ENCODE measurements around the gene RORC.

GRCh38 chr1:151779852-151780251, 51.8 kb downstream of the RORC start:
- no peak for TF ChIP-seq POLR2A (IDR thresholded peaks at IDR 0.05)
- TF ChIP-seq, protein P1, sequence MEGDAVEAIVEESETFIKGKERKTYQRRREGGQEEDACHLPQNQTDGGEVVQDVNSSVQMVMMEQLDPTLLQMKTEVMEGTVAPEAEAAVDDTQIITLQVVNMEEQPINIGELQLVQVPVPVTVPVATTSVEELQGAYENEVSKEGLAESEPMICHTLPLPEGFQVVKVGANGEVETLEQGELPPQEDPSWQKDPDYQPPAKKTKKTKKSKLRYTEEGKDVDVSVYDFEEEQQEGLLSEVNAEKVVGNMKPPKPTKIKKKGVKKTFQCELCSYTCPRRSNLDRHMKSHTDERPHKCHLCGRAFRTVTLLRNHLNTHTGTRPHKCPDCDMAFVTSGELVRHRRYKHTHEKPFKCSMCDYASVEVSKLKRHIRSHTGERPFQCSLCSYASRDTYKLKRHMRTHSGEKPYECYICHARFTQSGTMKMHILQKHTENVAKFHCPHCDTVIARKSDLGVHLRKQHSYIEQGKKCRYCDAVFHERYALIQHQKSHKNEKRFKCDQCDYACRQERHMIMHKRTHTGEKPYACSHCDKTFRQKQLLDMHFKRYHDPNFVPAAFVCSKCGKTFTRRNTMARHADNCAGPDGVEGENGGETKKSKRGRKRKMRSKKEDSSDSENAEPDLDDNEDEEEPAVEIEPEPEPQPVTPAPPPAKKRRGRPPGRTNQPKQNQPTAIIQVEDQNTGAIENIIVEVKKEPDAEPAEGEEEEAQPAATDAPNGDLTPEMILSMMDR (IDR thresholded peaks at IDR 0.05): no peak
